ENCODE results near the gene ZNF496.
A peak's percentile ranks its signal among the peaks of the same experiment; 100 is the strongest.

Gene ZNF496

DNA sequence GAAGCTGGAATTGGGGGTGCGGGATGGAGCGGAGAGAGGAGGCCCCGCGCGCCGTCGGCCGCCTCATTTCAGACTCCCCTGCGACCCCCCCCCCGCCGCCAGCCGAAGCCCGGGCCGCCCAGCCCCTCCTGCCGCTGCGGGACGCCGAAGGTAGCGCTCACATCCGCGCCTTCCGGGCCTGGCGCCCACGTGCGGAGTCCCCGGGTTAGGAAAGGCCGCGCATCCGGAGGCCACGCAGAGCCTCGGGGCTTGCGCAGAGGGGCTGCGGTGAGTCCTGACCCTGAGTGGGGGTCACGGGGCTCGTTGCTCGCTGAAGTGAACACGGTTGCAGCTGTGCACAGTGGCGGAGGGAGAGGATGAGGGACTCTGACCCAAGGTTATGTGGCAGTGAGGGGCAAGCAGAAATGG lies 552 bp upstream of the ZNF496 start:
- Histone ChIP-seq H3K4me3 (ENCODE audit: low read length) (peak overlapping the region; percentile 79), H3K9ac (ENCODE audit: low read length) (peak overlapping the region; percentile 16), H3K27ac (ENCODE audit: low read depth, low read length) (peak overlapping the region; percentile 83), H3K36me3 (ENCODE audit: control insufficient read depth, insufficient read depth, low read length) (peaks cover 2% of the 10 kb centered on the region), H3K4me1 (ENCODE audit: control insufficient read depth, insufficient read depth, low read length) (no peaks in the 10 kb centered on the region), H3K27me3 (ENCODE audit: control insufficient read depth, insufficient read depth, low read length) (no peaks in the 10 kb centered on the region)

GRCh38 chr1:247331172-247331524 lies 519 bp downstream of the ZNF496 start:
- Histone ChIP-seq H3K9ac (ENCODE audit: low read length) (peak overlapping the region; percentile 52), H3K4me3 (ENCODE audit: low read length) (peak overlapping the region; percentile 79), H3K36me3 (ENCODE audit: control insufficient read depth, insufficient read depth, low read length) (peaks cover 2% of the 10 kb centered on the region), H3K27ac (ENCODE audit: low read depth, low read length) (peak overlapping the region; percentile 83), H3K27me3 (ENCODE audit: control insufficient read depth, insufficient read depth, low read length) (no peaks in the 10 kb centered on the region), H3K4me1 (ENCODE audit: control insufficient read depth, insufficient read depth, low read length) (no peaks in the 10 kb centered on the region)

DNA sequence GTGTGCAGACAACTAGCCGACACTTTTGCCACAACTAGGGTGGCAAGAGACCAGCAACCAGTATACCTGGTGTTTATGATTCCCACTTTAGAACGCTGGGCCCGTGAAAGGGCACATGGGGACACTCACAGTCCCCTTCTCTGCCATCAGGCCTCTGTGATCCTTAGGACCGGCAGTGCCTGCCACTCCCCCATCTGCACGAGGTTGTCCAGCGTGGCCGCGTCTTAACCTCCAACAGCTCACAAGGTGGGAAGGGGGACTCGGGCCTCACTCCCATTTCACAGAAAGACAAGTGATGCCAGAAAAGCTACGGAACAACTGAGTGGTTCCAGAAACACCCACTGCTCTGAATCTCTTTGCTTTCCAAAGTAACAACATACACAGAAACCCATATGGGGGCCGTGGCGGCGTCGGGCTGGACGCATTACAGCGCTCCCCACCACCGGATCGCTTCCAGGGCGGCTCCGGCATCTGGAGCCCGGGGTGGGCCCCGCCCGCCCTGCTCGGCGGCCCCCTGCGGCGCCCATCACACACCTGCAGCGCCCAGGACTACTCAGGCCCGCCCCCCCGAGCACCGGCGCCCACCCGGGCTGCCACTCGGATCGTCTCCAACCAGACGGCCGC lies 1.0 kb downstream of the ZNF496 start:
- H3K27me3 ChIP-seq (ENCODE audit: control insufficient read depth, insufficient read depth, low read length) = no peaks in the 10 kb centered on the region
- peak overlapping the region; percentile 79 for H3K4me3 ChIP-seq (ENCODE audit: low read length)
- H3K36me3 ChIP-seq (ENCODE audit: control insufficient read depth, insufficient read depth, low read length) = peaks cover 2% of the 10 kb centered on the region
- H3K4me1 ChIP-seq (ENCODE audit: control insufficient read depth, insufficient read depth, low read length) = no peaks in the 10 kb centered on the region
- no peak overlapping the region for H3K9ac ChIP-seq (ENCODE audit: low read length)
- peak overlapping the region; percentile 83 for H3K27ac ChIP-seq (ENCODE audit: low read depth, low read length)

- H3K27ac ChIP-seq (ENCODE audit: low read depth, low read length) = no peak overlapping the region
- H3K4me3 ChIP-seq (ENCODE audit: low read length) = no peak overlapping the region
- H3K27me3 ChIP-seq (ENCODE audit: control insufficient read depth, insufficient read depth, low read length) = no peaks in the 10 kb centered on the region
- peaks cover 2% of the 10 kb centered on the region for H3K36me3 ChIP-seq (ENCODE audit: control insufficient read depth, insufficient read depth, low read length)
- H3K9ac ChIP-seq (ENCODE audit: low read length) = no peak overlapping the region
- no peaks in the 10 kb centered on the region for H3K4me1 ChIP-seq (ENCODE audit: control insufficient read depth, insufficient read depth, low read length)
These were observed 2.5 kb downstream of the ZNF496 start for GRCh38 chr1:247329097-247329617.

DNA sequence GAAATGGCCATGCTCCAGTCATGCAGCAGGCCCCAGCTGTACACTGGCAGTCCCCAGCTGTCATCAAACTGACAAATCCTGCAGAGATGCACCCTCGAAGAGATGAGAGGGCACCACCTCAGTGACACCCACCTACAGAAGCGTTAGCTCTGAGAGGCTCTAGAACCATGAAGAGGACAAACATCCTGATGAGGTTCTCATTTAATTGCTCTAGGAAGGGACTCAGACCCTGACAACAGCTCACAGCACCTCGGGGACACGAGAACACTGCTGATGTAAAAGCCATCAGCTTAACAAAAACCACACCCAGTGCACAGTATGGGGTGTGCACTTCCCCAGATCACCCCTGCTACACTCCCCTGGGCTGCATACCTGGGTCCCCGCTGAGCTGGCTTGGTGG lies 3.4 kb downstream of the ZNF496 start:
- Histone ChIP-seq H3K9ac (ENCODE audit: low read length) (no peak overlapping the region), H3K4me3 (ENCODE audit: low read length) (no peak overlapping the region), H3K36me3 (ENCODE audit: control insufficient read depth, insufficient read depth, low read length) (peaks cover 2% of the 10 kb centered on the region), H3K27me3 (ENCODE audit: control insufficient read depth, insufficient read depth, low read length) (no peaks in the 10 kb centered on the region), H3K4me1 (ENCODE audit: control insufficient read depth, insufficient read depth, low read length) (no peaks in the 10 kb centered on the region), H3K27ac (ENCODE audit: low read depth, low read length) (no peak overlapping the region)

- no peaks in the 10 kb centered on the region for H3K4me1 ChIP-seq (ENCODE audit: control insufficient read depth, insufficient read depth, low read length)
- peaks cover 13% of the 10 kb centered on the region for H3K36me3 ChIP-seq (ENCODE audit: control insufficient read depth, insufficient read depth, low read length)
- no peaks in the 10 kb centered on the region for H3K27me3 ChIP-seq (ENCODE audit: control insufficient read depth, insufficient read depth, low read length)
- no peak overlapping the region for H3K4me3 ChIP-seq (ENCODE audit: low read length)
- H3K27ac ChIP-seq (ENCODE audit: low read depth, low read length) = no peak overlapping the region
- no peak overlapping the region for H3K9ac ChIP-seq (ENCODE audit: low read length)
These were observed 5.1 kb downstream of the ZNF496 start for GRCh38 chr1:247326411-247327130.

GRCh38 chr1:247324923-247325322 lies 6.7 kb downstream of the ZNF496 start:
- no peaks in the 10 kb centered on the region for H3K4me1 ChIP-seq (ENCODE audit: control insufficient read depth, insufficient read depth, low read length)
- peaks cover 15% of the 10 kb centered on the region for H3K36me3 ChIP-seq (ENCODE audit: control insufficient read depth, insufficient read depth, low read length)
- H3K4me3 ChIP-seq (ENCODE audit: low read length) = no peak overlapping the region
- no peaks in the 10 kb centered on the region for H3K27me3 ChIP-seq (ENCODE audit: control insufficient read depth, insufficient read depth, low read length)
- H3K27ac ChIP-seq (ENCODE audit: low read depth, low read length) = no peak overlapping the region
- no peak overlapping the region for H3K9ac ChIP-seq (ENCODE audit: low read length)

GRCh38 chr1:247324204-247324787 lies 7.4 kb downstream of the ZNF496 start:
- no peaks in the 10 kb centered on the region for H3K4me1 ChIP-seq (ENCODE audit: control insufficient read depth, insufficient read depth, low read length)
- no peak overlapping the region for H3K9ac ChIP-seq (ENCODE audit: low read length)
- H3K27me3 ChIP-seq (ENCODE audit: control insufficient read depth, insufficient read depth, low read length) = no peaks in the 10 kb centered on the region
- H3K27ac ChIP-seq (ENCODE audit: low read depth, low read length) = no peak overlapping the region
- H3K4me3 ChIP-seq (ENCODE audit: low read length) = no peak overlapping the region
- peaks cover 15% of the 10 kb centered on the region for H3K36me3 ChIP-seq (ENCODE audit: control insufficient read depth, insufficient read depth, low read length)

GRCh38 chr1:247322849-247323586 lies 8.6 kb downstream of the ZNF496 start:
- Histone ChIP-seq H3K36me3 (ENCODE audit: control insufficient read depth, insufficient read depth, low read length) (peaks cover 13% of the 10 kb centered on the region), H3K27ac (ENCODE audit: low read depth, low read length) (no peak overlapping the region), H3K4me1 (ENCODE audit: control insufficient read depth, insufficient read depth, low read length) (no peaks in the 10 kb centered on the region), H3K4me3 (ENCODE audit: low read length) (no peak overlapping the region), H3K27me3 (ENCODE audit: control insufficient read depth, insufficient read depth, low read length) (no peaks in the 10 kb centered on the region), H3K9ac (ENCODE audit: low read length) (no peak overlapping the region)

DNA sequence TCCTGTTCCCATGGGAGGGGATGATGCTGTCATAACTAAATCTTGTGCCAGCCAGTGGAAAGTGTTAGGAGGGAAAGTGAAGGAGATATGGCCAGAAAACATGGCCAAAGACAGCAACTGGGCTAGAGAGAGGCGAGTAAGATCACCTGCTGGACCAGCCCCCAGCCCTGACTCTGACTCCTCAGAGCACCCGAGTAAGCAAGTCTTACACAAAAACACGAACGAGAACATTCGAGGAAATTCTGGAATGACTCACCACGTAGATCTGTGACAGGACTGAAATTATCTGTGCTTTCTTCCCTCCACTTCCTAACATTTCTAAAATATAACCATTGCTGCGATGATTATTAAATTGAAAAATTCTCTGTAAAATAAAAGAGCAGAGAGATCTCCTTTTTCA lies 9.2 kb downstream of the ZNF496 start:
- no peak overlapping the region for H3K9ac ChIP-seq (ENCODE audit: low read length)
- no peaks in the 10 kb centered on the region for H3K27me3 ChIP-seq (ENCODE audit: control insufficient read depth, insufficient read depth, low read length)
- H3K27ac ChIP-seq (ENCODE audit: low read depth, low read length) = no peak overlapping the region
- H3K4me3 ChIP-seq (ENCODE audit: low read length) = no peak overlapping the region
- peaks cover 13% of the 10 kb centered on the region for H3K36me3 ChIP-seq (ENCODE audit: control insufficient read depth, insufficient read depth, low read length)
- no peaks in the 10 kb centered on the region for H3K4me1 ChIP-seq (ENCODE audit: control insufficient read depth, insufficient read depth, low read length)

- Histone ChIP-seq H3K4me1 (ENCODE audit: control insufficient read depth, insufficient read depth, low read length) (no peaks in the 10 kb centered on the region), H3K27ac (ENCODE audit: low read depth, low read length) (no peak overlapping the region), H3K27me3 (ENCODE audit: control insufficient read depth, insufficient read depth, low read length) (no peaks in the 10 kb centered on the region), H3K36me3 (ENCODE audit: control insufficient read depth, insufficient read depth, low read length) (peaks cover 9% of the 10 kb centered on the region), H3K4me3 (ENCODE audit: low read length) (no peak overlapping the region), H3K9ac (ENCODE audit: low read length) (no peak overlapping the region)
These were observed 14.0 kb downstream of the ZNF496 start for GRCh38 chr1:247317702-247318101.

DNA sequence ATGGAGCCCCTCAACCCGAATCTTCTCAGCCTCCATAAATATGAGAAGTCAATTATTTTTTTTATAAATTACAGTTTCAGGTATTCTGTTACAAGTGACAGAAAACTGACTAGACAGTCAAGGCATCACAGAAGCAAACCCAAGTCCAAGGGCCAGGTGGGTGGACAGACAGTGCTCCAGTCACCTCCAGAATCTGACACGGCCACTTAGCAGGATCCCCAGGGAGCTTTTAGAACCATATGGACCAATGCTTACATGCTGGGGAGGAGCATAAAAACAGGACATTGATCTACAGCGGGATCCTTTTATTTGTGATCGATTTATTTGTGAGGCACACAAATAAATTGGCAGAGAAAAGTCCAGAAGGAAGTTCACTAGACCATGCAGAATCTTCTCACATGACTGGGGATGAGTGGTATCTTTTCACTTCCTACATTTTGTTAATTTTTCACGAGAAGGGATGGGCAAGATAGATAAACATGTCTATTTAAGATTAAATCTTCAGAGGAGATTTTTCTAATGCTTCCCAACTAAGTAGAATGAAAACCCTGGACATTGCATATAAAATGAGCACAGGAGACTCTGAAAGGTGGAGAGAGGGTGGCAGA lies 15.0 kb downstream of the ZNF496 start:
- no peak overlapping the region for H3K4me3 ChIP-seq (ENCODE audit: low read length)
- no peak overlapping the region for H3K27ac ChIP-seq (ENCODE audit: low read depth, low read length)
- H3K36me3 ChIP-seq (ENCODE audit: control insufficient read depth, insufficient read depth, low read length) = peaks cover 3% of the 10 kb centered on the region
- no peaks in the 10 kb centered on the region for H3K27me3 ChIP-seq (ENCODE audit: control insufficient read depth, insufficient read depth, low read length)
- H3K4me1 ChIP-seq (ENCODE audit: control insufficient read depth, insufficient read depth, low read length) = no peaks in the 10 kb centered on the region
- no peak overlapping the region for H3K9ac ChIP-seq (ENCODE audit: low read length)

Measured in rectal smooth muscle tissue (tissue), 1 donor.